ENCODE results near the gene CILP.

CILP gene

DNA sequence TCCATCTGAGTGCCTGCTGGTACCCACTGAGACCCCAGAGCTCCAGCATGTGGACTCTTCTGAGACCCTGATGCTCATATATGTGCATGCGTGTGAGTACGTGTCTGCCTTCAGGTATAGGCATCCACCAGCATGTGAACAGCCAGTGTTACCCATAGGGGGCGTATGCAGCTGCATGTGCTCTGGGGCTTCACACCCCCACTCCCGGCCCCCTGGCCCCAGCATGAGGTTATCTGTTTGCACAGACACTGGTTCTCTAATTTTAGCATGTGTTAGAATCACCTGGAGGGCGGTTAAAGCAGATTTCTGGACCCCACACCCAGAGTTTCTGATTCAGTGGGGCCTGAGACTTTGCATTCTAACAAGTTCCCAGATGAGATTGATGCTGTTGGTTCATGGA is 824 bp upstream of the CILP start:
- DNase-seq (ENCODE audit: low read depth) = no peak
- TF ChIP-seq, protein P1, sequence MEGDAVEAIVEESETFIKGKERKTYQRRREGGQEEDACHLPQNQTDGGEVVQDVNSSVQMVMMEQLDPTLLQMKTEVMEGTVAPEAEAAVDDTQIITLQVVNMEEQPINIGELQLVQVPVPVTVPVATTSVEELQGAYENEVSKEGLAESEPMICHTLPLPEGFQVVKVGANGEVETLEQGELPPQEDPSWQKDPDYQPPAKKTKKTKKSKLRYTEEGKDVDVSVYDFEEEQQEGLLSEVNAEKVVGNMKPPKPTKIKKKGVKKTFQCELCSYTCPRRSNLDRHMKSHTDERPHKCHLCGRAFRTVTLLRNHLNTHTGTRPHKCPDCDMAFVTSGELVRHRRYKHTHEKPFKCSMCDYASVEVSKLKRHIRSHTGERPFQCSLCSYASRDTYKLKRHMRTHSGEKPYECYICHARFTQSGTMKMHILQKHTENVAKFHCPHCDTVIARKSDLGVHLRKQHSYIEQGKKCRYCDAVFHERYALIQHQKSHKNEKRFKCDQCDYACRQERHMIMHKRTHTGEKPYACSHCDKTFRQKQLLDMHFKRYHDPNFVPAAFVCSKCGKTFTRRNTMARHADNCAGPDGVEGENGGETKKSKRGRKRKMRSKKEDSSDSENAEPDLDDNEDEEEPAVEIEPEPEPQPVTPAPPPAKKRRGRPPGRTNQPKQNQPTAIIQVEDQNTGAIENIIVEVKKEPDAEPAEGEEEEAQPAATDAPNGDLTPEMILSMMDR (IDR thresholded peaks at IDR 0.05; ENCODE audit: low read length, missing control alignments) = peak; percentile 41
- no peak overlapping the region for H3K4me3 ChIP-seq (replicated peaks; ENCODE audit: low read depth, low read length)

DNA sequence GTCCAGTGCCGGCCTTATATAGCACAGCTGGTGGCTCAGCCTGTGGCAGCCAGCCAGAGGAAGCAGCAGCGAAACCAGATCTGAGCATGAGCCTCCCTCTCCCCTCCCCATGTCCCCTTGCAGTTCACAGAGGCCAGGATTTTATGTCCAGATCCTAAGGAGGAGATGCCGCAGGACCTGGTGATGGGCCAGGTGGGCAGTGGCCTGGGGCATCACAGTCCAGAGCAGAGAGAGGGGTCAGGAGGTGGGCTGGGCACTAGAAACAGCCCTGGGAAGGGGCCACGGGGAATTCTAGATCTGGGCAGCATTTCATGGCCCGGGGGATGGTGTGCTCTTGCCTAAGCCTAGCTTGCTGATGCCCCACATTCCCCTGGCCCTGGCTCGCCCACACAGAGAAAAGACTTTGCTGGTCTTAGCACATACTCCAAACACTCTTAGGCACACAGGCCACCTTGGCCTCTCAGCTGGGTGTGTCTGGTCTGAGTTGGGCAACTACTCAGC is 259 bp upstream of the CILP start:
- TF ChIP-seq, protein P1 (IDR thresholded peaks at IDR 0.05; ENCODE audit: low read length, missing control alignments) = no peak
- DNase-seq (ENCODE audit: low read depth) = peak; percentile 25
- no peak overlapping the region for H3K4me3 ChIP-seq (replicated peaks; ENCODE audit: low read depth, low read length)

DNA sequence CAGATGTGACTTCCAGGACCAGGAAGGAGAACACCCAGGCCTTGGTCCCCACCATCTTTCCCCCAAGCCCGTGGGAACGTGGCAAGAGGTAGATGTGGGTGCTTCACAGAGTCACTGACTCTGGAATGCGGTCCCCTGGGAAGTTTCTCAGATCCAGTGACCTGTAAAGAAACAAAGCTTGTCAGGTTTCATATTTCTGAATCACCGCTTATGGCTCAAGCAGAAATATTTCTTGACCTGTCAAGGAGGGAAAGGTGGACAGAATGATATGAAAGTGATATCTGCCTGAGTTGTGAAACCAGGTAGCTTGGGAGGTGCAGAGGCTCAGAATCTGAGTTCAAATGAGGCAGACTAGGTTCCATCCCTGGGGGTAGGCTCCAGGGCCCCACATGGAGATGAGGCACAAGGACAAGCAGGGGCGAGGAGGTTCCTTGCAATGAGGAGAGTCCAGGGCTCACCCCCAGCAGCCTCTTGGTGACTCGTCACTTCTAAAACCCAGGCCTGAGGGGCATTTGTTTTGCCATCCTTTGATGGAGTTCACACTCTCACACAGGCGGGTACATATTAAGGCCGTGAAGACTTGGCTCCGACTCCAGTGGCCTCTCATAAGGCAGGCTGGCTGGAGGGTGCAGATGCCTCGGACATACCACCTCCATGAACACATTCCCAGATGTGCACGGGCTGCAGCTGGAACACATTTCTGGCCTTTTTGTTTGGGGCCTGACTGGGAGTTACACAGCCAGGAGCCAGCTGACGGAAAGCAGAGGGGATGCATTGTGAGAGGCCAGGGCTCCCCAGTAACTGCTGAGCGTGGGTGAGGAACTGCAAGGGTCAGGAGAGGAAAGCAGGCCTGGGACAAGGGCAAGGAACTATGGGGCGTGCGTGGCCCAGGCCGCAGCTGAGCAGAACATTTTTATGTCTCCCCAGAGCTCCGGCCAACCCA is 1.3 kb downstream of the CILP start:
- TF ChIP-seq, protein P1 (IDR thresholded peaks at IDR 0.05; ENCODE audit: low read length, missing control alignments) = no peak
- DNase-seq (ENCODE audit: low read depth) = no peak
- no peak overlapping the region for H3K4me3 ChIP-seq (replicated peaks; ENCODE audit: low read depth, low read length)

DNA sequence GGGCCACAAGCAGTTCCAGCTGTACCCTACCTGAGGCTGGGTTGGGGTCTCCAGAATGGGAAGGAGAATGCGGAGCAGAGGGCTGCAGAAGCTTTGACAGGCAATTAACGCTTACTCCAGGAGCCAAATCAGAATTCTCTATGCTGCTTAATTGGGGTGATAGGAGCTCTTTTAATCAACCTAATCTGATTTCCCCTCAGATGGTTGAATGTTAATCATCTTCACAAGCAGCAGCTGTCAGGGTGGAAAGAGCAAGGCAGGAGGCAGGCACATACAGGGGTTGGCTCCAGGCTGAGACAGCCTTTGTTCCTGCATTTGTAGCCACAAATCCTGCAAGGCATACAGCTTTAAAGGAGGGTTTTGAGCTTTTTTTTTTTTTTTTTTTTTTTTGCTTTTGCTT is 2.6 kb downstream of the CILP start:
- TF ChIP-seq, protein P1 (IDR thresholded peaks at IDR 0.05; ENCODE audit: low read length, missing control alignments) = no peak
- DNase-seq (ENCODE audit: low read depth) = no peak

DNA sequence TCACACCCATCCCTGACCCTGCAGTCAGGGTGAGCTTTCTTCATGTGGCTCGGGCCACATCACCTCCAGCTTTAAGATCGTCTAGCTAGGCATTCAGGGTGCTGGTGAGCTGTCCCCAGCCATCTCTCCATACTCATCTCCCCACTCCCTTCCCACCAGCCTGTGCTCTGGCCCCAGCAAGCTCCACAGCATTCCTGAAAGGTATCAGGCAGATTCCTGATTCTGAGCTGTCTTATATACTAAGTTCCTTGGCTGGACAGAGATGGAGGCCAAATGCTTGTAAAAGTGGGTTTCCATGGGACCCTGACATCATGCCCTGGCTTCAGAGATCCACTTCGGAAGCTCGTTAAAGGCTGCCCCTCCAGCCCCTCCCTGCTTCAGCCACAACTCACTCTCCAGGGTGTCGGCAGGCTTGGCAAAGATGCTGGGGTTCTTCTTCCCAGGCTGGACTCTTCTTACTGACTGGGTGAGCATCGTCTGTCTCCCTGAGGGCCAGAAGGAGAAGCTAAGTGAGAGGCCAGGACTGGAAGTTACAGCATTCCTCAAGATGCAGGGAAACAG is 3.9 kb downstream of the CILP start:
- DNase-seq (ENCODE audit: low read depth) = no peak
- H3K4me3 ChIP-seq (replicated peaks; ENCODE audit: low read depth, low read length) = no peak overlapping the region
- TF ChIP-seq, protein P1 (IDR thresholded peaks at IDR 0.05; ENCODE audit: low read length, missing control alignments) = no peak

More for the DNA sequence above, 2.6 kb downstream of the CILP start:
- no peak overlapping the region for H3K4me3 ChIP-seq (replicated peaks; ENCODE audit: low read depth, low read length)

DNA sequence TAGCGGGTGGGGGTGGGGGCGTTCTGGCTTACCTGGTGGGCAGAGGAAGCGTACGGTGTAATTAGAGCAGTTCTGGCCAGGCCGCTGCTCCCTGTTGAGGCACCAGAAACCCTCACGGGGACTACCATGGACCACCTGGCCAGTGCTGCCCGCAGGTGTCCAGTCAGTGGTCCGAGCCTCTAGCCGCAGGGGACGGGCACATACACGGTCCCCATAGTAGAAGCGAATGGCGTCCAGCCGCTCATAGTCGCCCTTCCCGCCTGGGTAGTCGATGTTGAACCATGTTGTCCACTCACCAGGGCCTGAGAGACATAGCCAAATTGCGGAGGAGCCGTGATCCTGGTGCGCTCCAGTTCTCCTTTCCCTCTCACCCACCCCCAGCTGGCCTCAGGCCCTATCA is 4.5 kb downstream of the CILP start:
- no peak overlapping the region for H3K4me3 ChIP-seq (replicated peaks; ENCODE audit: low read depth, low read length)
- no peak for DNase-seq (ENCODE audit: low read depth)
- TF ChIP-seq, protein P1 (IDR thresholded peaks at IDR 0.05; ENCODE audit: low read length, missing control alignments) = no peak

All from fibroblast of pulmonary artery (primary cell).